HG03439 (cell line): Measurements from ENCODE around the gene ANKS1B.

ENCODE experiments used
- ATAC-seq: cut with Tn5 transposase; IDR thresholded peaks from one replicate; pipeline ENCODE4 v1.9.1; 2021; ENCODE audit warnings: mild to moderate bottlenecking, moderate library complexity; ENCODE audit not compliant: unreplicated experiment

The ANKS1B gene

GRCh38 chr12:98911396-98911795 is 1073.3 kb downstream of the ANKS1B start:
- ATAC-seq, result no peak

DNA sequence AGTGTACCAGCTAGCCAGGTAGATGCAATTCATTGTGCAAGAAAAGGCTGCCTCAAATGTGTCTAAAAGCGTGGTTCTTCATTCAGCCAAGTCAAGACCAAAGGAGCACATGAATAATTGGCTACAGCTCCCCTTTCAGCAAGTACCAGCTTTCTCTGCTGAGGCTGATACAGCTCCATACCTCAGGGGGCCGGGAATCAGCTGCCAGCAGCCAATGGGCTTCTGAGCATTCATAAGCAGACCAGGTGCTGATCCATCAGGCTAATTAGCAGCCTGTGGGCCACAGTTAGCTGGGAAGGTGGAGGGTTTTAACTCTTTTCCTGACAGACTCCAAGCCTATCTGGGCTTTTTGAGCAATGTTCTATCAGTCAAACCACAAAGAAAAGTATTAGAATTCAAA is 1075.0 kb downstream of the ANKS1B start:
- ATAC-seq, result no peak

DNA sequence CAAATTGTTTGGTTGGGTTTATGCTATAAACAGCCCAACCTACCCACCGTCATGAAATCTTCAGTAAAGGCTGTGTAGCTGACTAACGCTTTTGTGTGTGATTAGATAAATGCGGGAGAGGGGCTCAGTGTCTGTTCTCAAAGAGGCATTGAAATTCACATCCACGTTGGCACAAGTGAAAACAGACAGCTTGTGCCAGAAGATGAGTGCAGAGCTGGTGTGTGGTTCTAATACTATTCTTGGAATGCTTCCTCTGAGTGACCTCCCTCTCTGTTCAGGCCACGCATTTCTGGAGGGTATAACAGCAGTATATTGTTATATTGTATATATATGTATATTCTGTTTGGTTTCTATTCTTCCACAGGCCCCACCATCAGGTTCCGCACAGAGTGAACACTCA is 1075.9 kb downstream of the ANKS1B start:
- ATAC-seq, result no peak

DNA sequence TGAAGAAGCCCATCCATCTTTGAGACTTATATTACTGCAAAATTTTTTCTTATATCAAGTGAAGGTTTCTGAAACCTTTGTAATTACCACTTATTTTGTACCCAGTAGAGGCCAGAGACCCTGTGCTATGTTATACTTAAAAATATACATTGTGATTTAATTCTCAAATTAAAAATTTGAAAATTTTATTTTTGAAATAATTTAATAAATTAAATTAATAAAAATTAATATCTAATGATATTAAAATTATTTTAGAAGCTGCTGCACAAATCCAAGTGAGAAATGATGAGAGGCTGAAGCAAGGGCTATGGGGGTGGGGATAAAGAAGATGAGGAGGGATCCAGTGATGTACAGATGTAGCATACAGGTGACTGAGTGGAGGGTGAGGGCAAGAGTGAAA is 1080.9 kb downstream of the ANKS1B start:
- ATAC-seq, result no peak

DNA sequence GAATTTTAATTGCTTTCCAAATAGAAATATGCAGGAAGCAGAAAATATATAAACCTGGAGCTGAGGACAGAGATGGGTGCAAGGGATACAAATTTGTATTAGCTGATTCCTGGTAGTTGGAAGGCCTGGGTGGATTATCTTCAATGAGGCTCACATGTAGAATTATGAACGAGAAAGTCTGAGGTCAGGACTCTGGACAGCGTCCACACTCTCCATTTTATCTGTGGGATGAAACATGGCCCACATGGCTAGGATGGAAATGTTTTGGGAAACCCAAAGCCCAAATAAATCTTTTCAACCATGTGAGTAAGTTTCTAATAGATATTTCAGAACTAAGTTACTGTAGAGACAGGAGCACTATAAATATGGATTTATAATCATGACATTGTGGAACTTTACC is 1083.5 kb downstream of the ANKS1B start:
- ATAC-seq, result no peak

- ATAC-seq, result no peak
Measured at GRCh38 chr12:98896938-98897337, 1087.8 kb downstream of the ANKS1B start.

DNA sequence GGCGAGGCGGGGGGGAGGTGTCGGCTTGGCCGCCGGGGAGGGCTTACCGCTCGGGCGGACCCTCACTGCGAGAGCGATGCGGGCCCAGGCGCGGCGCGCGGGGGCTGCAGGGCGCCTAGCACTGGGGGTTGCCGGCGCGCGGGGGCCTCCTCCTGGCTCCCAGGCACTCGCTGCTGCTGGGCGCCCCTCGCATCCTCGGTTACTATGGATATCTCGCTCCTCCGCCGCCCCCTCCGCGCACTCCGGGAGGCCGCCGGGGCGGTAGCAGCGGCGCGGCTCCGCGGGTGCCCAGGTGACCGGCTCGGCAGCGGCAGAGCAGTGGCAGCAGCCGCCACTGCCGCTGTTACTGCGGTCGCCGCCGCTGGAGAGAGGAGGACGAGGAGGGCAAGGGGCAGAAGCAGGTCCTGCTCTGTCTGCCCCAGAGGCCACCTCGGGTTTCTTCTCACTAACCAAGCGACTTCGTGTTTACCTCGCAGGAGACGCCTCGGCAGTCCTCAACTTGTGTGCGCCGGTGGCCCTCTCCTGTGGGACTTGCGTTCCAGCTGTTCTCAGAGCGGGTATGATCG is 1089.6 kb downstream of the ANKS1B start:
- no peak for ATAC-seq

- no peak for ATAC-seq
Measured at GRCh38 chr12:98894412-98895085, 1090.2 kb downstream of the ANKS1B start.

- ATAC-seq, result no peak
Measured at GRCh38 chr12:98893675-98894411, 1090.9 kb downstream of the ANKS1B start.

DNA sequence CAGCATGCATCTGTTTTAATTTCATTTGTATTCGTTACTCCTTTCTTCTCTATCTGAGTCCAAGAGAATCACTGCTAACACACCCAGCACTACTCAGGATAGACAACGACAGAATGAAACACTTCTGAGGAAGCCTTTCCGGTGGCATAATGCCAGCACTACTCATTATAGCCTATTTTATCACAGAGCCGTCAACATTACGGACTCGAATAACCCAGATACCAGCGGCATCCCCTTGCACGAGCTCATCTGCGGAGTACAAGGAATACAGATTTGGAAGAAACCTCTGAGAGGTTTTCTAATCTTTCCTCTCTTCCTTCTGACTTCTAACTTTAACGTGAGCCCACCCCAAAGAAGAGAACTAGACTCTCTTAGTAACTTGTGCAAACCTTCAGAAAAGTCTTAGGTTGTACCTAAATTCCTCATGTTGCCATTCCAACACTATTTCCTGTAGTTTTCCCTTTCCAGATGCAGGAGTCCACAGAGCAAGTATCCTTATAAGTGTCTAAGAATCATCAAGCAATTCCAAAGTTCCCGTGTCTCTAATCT is 1091.5 kb downstream of the ANKS1B start:
- ATAC-seq, result no peak

GRCh38 chr12:98885778-98886177 is 1099.0 kb downstream of the ANKS1B start:
- no peak for ATAC-seq

DNA sequence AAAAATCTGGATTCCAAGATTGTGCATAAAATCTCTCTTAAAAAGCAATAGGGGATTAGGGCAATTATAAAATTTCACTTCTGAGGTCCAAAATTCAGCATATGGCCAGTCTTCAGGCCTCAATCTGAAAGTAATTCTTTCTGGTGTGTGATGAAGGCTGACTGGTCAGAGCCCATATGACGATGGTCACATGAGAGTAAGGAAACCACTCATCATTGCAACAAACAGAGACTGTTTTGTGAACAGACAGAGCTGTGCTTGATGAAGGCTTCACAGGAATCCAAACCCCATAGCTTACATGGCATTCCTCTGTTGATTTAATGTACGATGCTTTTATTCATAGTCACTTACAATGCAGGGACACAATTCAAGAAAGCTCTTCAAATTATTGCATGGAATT is 1101.5 kb downstream of the ANKS1B start:
- ATAC-seq, result no peak

GRCh38 chr12:98882526-98882925 is 1102.2 kb downstream of the ANKS1B start:
- ATAC-seq, result no peak

GRCh38 chr12:98873776-98874175 is 1111.0 kb downstream of the ANKS1B start:
- no peak for ATAC-seq

DNA sequence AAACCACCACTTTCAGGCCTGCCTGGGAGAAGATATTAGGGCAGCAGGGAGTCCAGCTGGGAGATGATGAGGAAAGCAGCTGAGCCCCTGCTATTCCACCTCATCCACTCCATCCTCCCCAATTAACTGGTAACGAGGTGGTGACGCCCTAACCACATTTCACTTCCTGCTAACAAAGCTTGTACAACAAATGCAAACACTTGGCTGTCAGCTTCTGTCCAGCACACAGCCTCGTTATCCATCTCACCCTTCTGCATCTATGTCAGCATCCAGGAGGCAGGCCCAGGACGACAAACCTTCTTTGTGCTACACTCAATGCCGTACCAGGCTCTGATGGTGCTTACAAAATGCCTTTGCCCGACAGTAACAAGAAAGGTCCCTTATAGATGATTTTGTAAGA is 1114.2 kb downstream of the ANKS1B start:
- no peak for ATAC-seq

GRCh38 chr12:98869886-98870503 is 1114.7 kb downstream of the ANKS1B start:
- no peak for ATAC-seq

DNA sequence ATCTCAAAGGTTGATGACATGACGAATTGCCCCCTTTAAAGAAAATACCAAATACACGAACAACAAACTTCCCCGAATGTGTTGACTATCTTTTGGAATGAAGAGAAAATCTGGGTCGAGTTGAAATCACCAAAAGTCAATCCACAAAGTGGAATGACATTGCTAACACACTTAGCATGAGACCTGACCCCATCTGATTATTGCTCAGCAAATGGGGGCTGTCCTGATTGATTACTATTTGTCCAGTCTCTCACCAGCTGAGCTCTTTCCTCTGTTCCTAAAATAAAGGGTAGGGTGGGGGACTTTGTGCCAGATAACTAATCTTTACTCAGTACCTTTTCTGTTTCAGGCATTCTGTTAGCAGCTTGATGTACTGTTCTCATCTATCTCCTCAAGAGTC is 1116.2 kb downstream of the ANKS1B start:
- no peak for ATAC-seq

GRCh38 chr12:98868076-98868475 is 1116.7 kb downstream of the ANKS1B start:
- ATAC-seq, result no peak

- no peak for ATAC-seq
Measured at GRCh38 chr12:98864363-98864762, 1120.4 kb downstream of the ANKS1B start.

DNA sequence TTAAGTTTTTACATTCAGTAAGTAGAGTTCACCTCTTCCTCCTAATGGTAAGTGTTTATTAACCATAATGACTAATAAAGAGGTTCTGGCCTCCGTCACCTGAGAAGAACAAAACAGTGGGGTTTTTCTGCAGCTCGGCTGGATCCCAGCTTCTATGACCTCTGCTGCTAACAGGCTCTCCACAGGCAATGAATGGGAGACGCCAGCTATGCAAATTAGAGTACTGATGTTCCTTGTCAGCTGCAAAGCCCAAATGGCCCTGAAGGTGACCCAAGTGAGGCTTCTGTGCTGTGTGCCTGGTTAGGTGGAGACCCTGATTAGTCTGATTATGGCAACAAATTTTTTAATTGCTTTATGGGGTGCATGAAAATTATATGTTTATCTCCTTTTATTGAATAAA is 1121.6 kb downstream of the ANKS1B start:
- ATAC-seq, result no peak

- ATAC-seq, result no peak
Measured at GRCh38 chr12:98861251-98861650, 1123.5 kb downstream of the ANKS1B start.
